ENCODE results near the gene PLXNA2.

The PLXNA2 gene

GRCh38 chr1:208090388-208091301, 153.5 kb downstream of the PLXNA2 start:
- Histone ChIP-seq H4K20me1 (ENCODE audit: insufficient read depth, low read length) (no peaks in the 10 kb centered on the region), H3K9ac (ENCODE audit: low read length) (no peak overlapping the region), H3K9me3 (ENCODE audit: insufficient read depth, low read length) (no peaks in the 10 kb centered on the region), H3K4me1 (ENCODE audit: low read length) (peaks cover 17% of the 10 kb centered on the region), H3K27me3 (ENCODE audit: low read depth, low read length) (no peaks in the 10 kb centered on the region), H3K4me2 (ENCODE audit: low read length) (no peak overlapping the region), H3K4me3 (ENCODE audit: low read length) (no peak overlapping the region), H2AFZ (ENCODE audit: low read depth, low read length) (no peak overlapping the region), H3K36me3 (replicated peaks; ENCODE audit: low read depth, low read length) (peaks cover 14% of the 10 kb centered on the region), H3K27ac (ENCODE audit: low read length) (no peak overlapping the region), H3K79me2 (ENCODE audit: low read length) (no peaks in the 10 kb centered on the region)
- TF ChIP-seq, protein P1, sequence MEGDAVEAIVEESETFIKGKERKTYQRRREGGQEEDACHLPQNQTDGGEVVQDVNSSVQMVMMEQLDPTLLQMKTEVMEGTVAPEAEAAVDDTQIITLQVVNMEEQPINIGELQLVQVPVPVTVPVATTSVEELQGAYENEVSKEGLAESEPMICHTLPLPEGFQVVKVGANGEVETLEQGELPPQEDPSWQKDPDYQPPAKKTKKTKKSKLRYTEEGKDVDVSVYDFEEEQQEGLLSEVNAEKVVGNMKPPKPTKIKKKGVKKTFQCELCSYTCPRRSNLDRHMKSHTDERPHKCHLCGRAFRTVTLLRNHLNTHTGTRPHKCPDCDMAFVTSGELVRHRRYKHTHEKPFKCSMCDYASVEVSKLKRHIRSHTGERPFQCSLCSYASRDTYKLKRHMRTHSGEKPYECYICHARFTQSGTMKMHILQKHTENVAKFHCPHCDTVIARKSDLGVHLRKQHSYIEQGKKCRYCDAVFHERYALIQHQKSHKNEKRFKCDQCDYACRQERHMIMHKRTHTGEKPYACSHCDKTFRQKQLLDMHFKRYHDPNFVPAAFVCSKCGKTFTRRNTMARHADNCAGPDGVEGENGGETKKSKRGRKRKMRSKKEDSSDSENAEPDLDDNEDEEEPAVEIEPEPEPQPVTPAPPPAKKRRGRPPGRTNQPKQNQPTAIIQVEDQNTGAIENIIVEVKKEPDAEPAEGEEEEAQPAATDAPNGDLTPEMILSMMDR (IDR thresholded peaks at IDR 0.05; ENCODE audit: low read depth, low read length), result no peak
- TF ChIP-seq EZH2phosphoT487 (IDR thresholded peaks at IDR 0.05; ENCODE audit: low read depth), result no peak

DNA sequence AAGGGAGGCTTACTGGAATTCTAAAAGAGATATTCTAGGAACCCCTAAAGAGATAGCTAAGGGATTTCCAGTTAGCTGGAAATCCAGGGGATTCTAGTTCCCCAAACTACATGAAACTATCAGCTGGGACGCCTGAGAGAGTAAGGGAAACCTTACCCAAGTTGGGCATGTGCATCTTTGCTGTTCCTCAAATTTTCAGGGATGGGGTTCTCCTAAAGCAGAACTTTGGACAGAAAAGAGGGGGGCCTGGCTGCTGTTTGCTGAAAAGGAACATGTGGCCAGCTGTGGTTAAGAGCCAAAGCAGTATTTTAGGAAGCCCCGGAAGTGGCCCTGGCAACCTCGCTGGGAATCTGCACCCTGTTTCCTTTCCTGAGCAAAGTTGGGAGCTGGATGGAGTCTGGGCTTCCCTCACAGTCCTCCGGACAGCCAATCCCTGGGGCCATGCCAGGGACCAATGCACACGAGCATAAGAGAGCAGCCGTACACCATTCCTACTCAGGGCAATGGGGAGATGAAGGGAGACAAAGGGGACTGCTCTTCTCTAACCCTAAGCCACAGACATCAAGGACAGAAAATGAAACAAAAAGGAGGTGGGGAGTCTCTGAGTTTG, 154.3 kb downstream of the PLXNA2 start:
- Histone ChIP-seq H3K36me3 (replicated peaks; ENCODE audit: low read depth, low read length) (peaks cover 10% of the 10 kb centered on the region), H2AFZ (ENCODE audit: low read depth, low read length) (no peak overlapping the region), H3K27ac (ENCODE audit: low read length) (no peak overlapping the region), H3K9ac (ENCODE audit: low read length) (no peak overlapping the region), H3K9me3 (ENCODE audit: insufficient read depth, low read length) (no peaks in the 10 kb centered on the region), H3K4me1 (ENCODE audit: low read length) (peaks cover 12% of the 10 kb centered on the region), H3K4me2 (ENCODE audit: low read length) (no peak overlapping the region), H4K20me1 (ENCODE audit: insufficient read depth, low read length) (no peaks in the 10 kb centered on the region), H3K27me3 (ENCODE audit: low read depth, low read length) (no peaks in the 10 kb centered on the region), H3K79me2 (ENCODE audit: low read length) (no peaks in the 10 kb centered on the region), H3K4me3 (ENCODE audit: low read length) (no peak overlapping the region)
- TF ChIP-seq, protein P1 (IDR thresholded peaks at IDR 0.05; ENCODE audit: low read depth, low read length), result no peak
- no peak for TF ChIP-seq EZH2phosphoT487 (IDR thresholded peaks at IDR 0.05; ENCODE audit: low read depth)

DNA sequence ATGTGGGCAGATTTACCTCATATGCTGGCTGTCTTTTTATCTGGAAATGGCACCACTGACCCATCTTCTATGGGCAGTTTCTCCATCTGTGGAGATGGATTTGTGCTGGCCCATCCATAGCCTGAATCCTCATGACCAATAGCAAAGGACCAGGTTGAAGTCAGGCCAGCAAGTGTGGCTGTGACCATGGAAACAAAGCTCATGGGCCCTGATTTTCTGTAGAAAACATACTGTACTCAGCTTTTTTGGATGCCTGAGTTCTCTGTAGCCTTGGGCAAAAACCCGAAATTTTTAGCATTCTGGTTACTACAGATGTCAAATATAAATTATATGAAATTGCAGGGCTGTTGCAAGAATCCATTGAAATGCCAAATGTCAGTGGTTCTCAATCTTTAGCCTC, 155.0 kb downstream of the PLXNA2 start:
- Histone ChIP-seq H3K9me3 (ENCODE audit: insufficient read depth, low read length) (no peaks in the 10 kb centered on the region), H3K9ac (ENCODE audit: low read length) (no peak overlapping the region), H2AFZ (ENCODE audit: low read depth, low read length) (no peak overlapping the region), H3K79me2 (ENCODE audit: low read length) (no peaks in the 10 kb centered on the region), H3K4me1 (ENCODE audit: low read length) (peaks cover 12% of the 10 kb centered on the region), H3K4me3 (ENCODE audit: low read length) (no peak overlapping the region), H3K27ac (ENCODE audit: low read length) (no peak overlapping the region), H3K4me2 (ENCODE audit: low read length) (no peak overlapping the region), H3K27me3 (ENCODE audit: low read depth, low read length) (no peaks in the 10 kb centered on the region), H4K20me1 (ENCODE audit: insufficient read depth, low read length) (no peaks in the 10 kb centered on the region), H3K36me3 (replicated peaks; ENCODE audit: low read depth, low read length) (peaks cover 9% of the 10 kb centered on the region)
- TF ChIP-seq EZH2phosphoT487 (IDR thresholded peaks at IDR 0.05; ENCODE audit: low read depth), result no peak
- TF ChIP-seq, protein P1 (IDR thresholded peaks at IDR 0.05; ENCODE audit: low read depth, low read length), result no peak

DNA sequence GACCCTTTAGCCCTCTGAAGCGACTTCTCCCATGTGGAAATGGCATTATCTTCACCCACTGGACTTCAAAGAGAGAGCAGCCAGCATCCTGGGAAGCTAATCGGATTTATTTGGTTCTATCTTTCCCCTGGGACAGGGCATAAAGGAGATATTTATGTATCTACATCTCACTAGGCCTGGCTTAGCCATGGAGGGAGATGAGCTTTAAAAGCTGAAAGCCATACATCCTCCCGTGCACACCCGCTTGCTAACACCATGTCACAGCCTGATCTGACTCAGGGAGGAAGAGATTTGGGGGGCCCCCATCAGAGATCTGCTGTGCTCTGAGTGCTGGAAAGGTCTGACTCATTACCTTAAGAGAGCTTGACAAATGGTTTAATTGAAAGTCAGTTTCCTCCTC, 155.9 kb downstream of the PLXNA2 start:
- no peak overlapping the region for H2AFZ ChIP-seq (ENCODE audit: low read depth, low read length)
- H4K20me1 ChIP-seq (ENCODE audit: insufficient read depth, low read length), result no peaks in the 10 kb centered on the region
- H3K4me3 ChIP-seq (ENCODE audit: low read length), result no peak overlapping the region
- H3K9me3 ChIP-seq (ENCODE audit: insufficient read depth, low read length), result no peaks in the 10 kb centered on the region
- no peak overlapping the region for H3K9ac ChIP-seq (ENCODE audit: low read length)
- H3K4me2 ChIP-seq (ENCODE audit: low read length), result no peak overlapping the region
- H3K27ac ChIP-seq (ENCODE audit: low read length), result no peak overlapping the region
- H3K79me2 ChIP-seq (ENCODE audit: low read length), result no peaks in the 10 kb centered on the region
- no peak for TF ChIP-seq EZH2phosphoT487 (IDR thresholded peaks at IDR 0.05; ENCODE audit: low read depth)
- TF ChIP-seq, protein P1 (IDR thresholded peaks at IDR 0.05; ENCODE audit: low read depth, low read length), result no peak
- H3K36me3 ChIP-seq (replicated peaks; ENCODE audit: low read depth, low read length), result peaks cover 9% of the 10 kb centered on the region
- no peaks in the 10 kb centered on the region for H3K27me3 ChIP-seq (ENCODE audit: low read depth, low read length)
- peaks cover 12% of the 10 kb centered on the region for H3K4me1 ChIP-seq (ENCODE audit: low read length)
